Measurements from ENCODE around the gene PGAM1. TPM values are rescaled to one million over a fixed set of nuclear protein-coding genes. Genes with fewer than 3 reads are reported as not detected.

Gene PGAM1
- total and polyA plus RNA-seq, 2 of the 13 experiments (the other 11 are each of a cell fraction or from before 2014, with no cell fraction given), result 354 to 483 TPM

- Histone ChIP-seq H3K4me3 (replicated peaks in 1 of 3; ENCODE audit: insufficient read depth in 1 of 3, low read depth in 2 of 3, low read length in 3 of 3) (peak overlapping the region; percentile 83 to 98 (median 96)), H3K9ac (ENCODE audit: insufficient read depth, low read depth, low read length) (peak overlapping the region; percentile 93), H3K27ac (ENCODE audit: extremely low read length, insufficient read depth, low read length) (peak overlapping the region; percentile 89), H3K79me2 (ENCODE audit: insufficient read depth, low read length) (peaks cover 40% of the 10 kb centered on the region), H2AFZ (ENCODE audit: low read length) (no peak overlapping the region), H3K9me3 (ENCODE audit: low read length) (no peaks in the 10 kb centered on the region), H3K4me1 (ENCODE audit: insufficient read depth, low read length) (peaks cover 42% of the 10 kb centered on the region), H3K36me3 (replicated peaks in 1 of 2; ENCODE audit: control insufficient read depth in 1 of 2, insufficient read depth in 2 of 2, low read length in 2 of 2) (peaks cover 3 to 34% of the 10 kb centered on the region in 2 experiments), H3K27me3 (ENCODE audit: control insufficient read depth in 1 of 2, insufficient read depth in 2 of 2, low read length in 2 of 2) (no peaks in the 10 kb centered on the region; a peak in 1 of 5 replicates), H4K20me1 (ENCODE audit: insufficient read depth, low read length) (peaks cover 33% of the 10 kb centered on the region), H3K4me2 (ENCODE audit: low read depth, low read length) (peak overlapping the region; percentile 91)
- in situ Hi-C loops (cut with HindIII; ENCODE audit: extremely low pct_ligation_motif_present, low pct_unique_long_range_greater_than_20kb) (no loop called here), intact Hi-C loops (cut with micrococcal nuclease; ENCODE audit: unreplicated experiment) (loop anchor here (2.0 kb wide), 1 partner anchor 16 kb away; no protein-coding TSS in a partner anchor)
- WGBS (ENCODE audit: low lambda C conversion rate), result 49% methylated on average over 4 of the region's 4 CpGs
- ATAC-seq (no peak), FAIRE-seq (no peak), DNase-seq (ENCODE audit: low spot score) (no peak)
- CTCF ChIA-PET (ENCODE audit: low intra/inter-chr PET ratio, low total read pairs), result no interaction called here
- BruUV-seq (replicated peaks), result no TSS peak
- no peak for TF ChIP-seq KIAA2018 (CRISPR knock-in tag; IDR thresholded peaks at IDR 0.05; ENCODE audit: borderline replicate concordance)
- TF ChIP-seq SIN3A (IDR thresholded peaks at IDR 0.05; ENCODE audit: borderline replicate concordance, low read depth, low read length), result 0 out of 2 replicates have a peak, but pooled peaks have one; percentile 6
- peak; percentile 35; the same call in 1 of the 2 replicates for TF ChIP-seq POLR2AphosphoS5 (IDR thresholded peaks at IDR 0.05; ENCODE audit: low read depth, low read length)
- peak; percentile 42; the same call in 1 of the 2 replicates for TF ChIP-seq ELF1 (CRISPR knock-in tag; IDR thresholded peaks at IDR 0.05)
- no peak for TF ChIP-seq GABPA (IDR thresholded peaks at IDR 0.05; ENCODE audit: low read depth, low read length)
- 0 out of 2 replicates have a peak, but pooled peaks have one; percentile 20 for TF ChIP-seq GABPA (CRISPR knock-in tag; IDR thresholded peaks at IDR 0.05; ENCODE audit: low read depth)
- TF ChIP-seq ZNF513 (CRISPR knock-in tag; conservative IDR thresholded peaks at IDR 0.05), result no peak
- POLR2A ChIA-PET, result interaction anchor here (1.0 to 2.3 kb wide), 5 partner anchors 10 to 27 kb away, joined by 3 to 7 read pairs (median 4); partner anchors contain the start of gene RRP12
These were observed 2.6 kb downstream of the PGAM1 start for GRCh38 chr10:97428572-97428981.

All from HepG2 (cell line).